Globus pallidus (tissue), 1 donor: ENCODE data around the gene TGFA.

Experiments used
- DNase-seq: peaks from one replicate; pipeline ENCODE4 v3.0.0-alpha.2; 2015; ENCODE audit warnings: low spot score

TGFA gene

DNA sequence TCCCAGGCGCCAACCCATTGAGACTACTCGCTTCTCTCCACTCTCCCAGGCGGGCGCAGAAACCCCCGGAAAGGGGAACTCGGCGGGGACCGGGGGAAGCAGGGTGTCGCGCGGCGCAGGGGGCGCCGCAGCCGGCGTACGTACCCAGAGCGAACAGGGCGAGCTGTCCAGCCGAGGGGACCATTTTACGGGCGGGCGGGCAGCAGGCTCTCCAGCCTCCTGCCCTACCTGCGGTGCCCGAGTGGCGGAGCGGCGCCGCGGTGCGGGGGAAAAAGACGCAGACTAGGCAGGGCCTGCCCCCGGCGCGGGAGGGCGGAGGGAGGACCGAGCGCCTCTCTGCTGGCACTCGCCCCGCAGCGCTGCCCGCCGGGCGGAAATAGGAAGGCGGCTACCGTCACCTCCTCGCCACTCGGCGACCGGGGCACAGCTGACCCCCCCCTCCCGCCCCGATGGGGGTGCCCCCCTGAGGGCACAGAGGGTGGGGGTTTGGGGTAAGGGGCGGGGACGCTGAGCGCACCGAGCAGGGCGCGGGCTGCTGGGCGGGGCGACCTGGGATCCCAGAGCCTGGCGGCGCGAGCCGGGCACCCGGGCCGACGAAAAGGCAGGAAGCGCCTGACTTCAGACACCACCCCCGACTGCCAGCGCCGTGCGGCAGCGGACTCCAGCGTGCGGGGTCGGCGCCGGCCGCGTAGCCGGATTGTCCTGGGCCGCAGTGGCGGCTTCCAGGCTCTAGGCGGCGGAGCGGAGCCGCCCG, at the start of gene TGFA:
TGFA (minus strand) TSS at position 243 of the 754 bp plus-strand sequence; CDS start at position 184, 59 bp downstream.
- peak; percentile 84 for DNase-seq

DNA sequence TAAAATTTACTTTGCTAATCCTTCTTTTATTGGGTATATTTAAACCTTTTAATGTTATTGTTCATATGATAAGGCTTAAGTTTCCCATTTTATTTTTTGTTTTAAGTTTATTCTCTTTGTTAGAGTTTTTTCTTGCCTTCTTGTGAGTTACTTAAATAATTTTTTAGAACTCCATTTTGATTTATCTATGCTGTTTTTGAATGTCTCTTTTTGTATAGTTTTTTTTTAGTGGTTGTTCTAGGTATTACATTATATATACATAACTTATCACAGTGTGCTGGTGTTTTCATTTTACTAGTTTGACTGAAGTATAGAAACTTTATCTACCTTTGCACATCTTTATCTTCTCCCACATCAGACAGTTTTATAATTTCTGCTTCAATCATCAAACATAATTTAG, 49.4 kb upstream of the TGFA start:
- no peak for DNase-seq

DNA sequence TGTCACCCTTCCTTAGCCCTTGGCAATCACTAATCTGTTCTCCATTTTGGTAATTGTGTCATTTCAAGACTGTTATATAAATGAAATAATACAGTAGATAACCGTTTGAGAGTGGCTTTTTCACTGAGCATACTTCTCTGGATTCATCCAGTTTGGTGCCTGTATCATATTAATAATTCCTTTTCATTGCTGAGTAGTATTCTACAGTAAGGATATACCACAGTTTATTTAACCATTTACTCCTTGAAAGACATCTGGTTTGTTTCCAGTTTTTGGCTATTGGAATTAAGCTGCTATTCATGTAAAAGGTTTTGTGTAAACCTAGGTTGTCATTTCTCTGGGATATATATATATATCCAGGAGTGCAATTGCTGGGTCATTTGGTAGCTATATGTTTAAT, 44.6 kb upstream of the TGFA start:
- DNase-seq, result no peak

DNA sequence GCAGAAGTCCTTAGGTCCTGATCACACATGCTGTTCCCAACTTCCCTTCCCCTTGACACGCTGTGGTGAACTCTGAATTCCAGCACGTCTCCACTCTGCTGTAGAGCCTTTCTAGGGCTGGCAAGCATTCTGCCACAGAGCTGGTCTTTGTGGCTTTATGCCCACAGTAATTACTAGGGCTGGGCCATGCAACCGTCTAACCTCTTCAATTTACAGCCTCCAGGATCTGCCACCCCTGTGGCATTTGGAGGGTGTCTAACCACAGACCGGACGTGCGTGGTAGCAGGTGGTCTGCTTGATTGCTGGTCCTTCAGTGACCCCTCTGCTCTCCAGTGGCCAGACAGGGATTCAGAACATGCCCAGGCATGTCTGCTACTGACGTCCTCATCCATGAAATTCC, 43.1 kb upstream of the TGFA start:
- DNase-seq, result no peak

GRCh38 chr2:70596293-70596692, 42.7 kb upstream of the TGFA start:
- DNase-seq, result no peak

- no peak for DNase-seq
These were observed 29.5 kb upstream of the TGFA start for GRCh38 chr2:70583091-70583490.

DNA sequence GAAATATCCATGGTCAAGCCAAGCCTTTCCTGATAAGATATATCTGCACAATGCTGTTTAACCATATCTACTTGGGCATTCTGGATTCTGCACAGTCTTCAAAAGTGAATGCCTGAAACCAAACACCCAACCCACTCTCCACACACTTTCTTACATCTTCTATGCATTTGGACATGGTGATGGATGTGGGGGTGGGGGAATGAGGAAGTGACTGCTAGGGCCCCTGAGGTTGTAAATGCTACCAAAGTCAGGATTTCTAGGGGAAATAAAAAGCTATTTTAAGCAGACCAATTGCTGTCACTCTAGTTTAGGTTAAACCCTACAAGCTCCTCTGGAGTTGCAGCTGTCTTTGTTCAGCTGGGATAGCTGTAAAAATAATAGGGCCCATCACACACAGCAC, 26.7 kb upstream of the TGFA start:
- no peak for DNase-seq

GRCh38 chr2:70574618-70575017, 21.0 kb upstream of the TGFA start:
- no peak for DNase-seq

DNA sequence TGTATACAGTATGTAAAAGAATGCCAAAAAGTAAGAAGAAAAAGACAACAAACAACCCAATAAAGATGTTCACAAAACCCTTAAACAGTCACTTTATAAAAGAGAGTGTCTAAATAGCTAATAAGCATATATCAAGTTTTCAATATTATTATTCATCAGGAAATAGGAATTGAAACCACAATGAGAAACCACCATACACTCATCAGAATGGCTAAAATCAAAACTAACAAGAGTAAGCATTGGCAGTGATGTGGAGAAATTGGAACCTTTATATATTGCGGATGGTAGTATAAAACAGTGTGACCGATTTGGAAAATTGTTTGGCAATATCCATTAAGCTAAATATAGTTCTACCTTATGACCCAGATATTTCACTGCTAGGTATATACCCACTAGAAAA, 20.5 kb upstream of the TGFA start:
- DNase-seq, result no peak

GRCh38 chr2:70570041-70570661, 16.5 kb upstream of the TGFA start:
- no peak for DNase-seq

DNA sequence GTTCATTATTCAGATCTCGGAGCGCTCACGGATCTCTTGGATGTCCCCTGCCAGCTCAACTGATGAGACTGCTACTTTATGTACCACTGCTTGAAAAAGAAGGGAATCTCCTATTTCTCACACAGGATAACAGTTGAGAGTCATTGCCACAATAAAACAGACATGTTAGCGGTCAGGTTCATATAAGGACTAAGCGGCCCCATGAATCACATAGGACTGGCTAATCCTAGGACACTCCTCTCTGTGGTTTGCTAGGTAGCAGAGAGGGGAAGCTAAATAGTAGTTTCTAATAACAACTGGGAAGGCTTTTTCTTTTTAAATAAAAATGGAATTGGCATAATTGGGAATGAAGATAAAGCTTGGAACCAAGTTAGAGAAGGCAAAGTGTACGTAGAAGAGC, 15.9 kb upstream of the TGFA start:
- no peak for DNase-seq

DNA sequence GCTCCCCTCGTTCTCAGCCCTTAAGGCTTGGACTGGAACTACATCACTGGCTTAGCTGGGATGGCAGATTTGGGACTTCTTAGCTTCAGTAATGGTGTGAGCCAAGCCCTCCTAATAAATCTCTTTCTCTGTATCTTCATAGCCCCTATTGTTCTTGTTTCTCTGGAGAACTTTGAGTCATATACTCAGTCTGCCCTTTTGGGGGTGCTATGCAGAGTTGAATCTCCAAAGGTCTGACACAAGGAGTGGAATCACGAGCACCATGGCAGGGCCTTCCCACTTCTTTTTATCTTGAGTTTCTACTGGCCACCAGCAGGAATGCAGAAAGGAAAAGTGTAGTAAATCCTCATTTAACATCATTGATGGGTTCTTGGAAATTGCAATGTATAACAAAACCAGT, 13.3 kb upstream of the TGFA start:
- DNase-seq, result no peak

DNA sequence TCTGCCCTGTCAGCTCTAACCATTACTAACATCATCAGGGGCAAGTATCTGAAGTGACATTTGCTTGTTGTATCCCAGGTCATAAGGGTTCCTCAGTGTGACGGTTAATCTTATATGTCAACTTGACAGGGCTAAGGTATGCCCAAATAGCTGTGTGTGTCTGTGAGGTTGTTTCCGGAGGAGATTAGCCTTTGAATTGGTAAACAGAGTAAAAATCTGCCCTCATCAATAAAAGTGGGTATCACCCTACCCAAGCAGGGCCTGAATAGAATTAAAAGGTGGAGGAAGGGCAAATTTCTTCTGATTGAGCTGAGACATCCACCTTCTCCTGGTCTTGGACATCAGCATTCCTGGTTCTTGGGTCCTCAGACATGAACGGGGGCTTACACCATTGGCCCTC, 12.8 kb upstream of the TGFA start:
- no peak for DNase-seq

- DNase-seq, result peak; percentile 96
These were observed 11.6 kb upstream of the TGFA start for GRCh38 chr2:70565039-70565731.

- no peak for DNase-seq
These were observed 8.3 kb upstream of the TGFA start for GRCh38 chr2:70561893-70562292.

DNA sequence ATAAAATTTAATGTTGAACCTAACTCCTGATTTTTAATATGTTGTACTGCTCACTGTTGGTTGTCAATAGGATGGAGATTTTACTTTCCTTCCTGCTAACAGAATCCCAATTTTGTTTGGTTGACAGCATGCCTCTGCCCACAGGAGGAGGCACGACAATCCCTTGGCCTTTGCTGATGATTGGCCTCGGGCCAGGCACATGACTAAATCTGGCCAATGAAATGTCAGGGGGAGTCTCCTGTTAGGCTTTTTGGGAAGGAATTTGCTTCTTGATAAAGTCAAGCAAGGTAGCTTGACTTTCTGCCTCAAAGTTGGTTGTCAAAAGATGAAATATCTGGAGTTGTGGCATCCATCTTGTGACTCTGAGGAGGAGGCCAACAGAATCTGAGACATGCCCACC, 6.8 kb upstream of the TGFA start:
- DNase-seq, result no peak

DNA sequence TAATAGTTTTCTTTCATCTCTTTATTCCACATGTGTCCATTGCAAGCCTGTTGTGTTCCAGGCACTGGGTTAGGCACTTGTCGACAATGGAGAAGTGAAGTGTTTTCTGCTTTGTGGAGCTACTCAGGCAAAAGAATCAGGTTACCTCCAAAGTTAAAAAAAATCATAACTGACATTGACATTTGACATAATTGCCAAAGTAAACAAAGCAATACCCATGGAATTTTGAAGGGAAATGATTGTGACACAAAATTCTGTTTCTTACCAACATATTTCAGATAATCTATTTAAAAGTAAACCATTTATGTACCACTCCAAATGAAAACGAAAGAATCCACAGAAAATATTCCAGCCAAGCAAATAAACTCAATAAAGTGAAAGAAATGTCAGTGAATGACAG, 6.4 kb upstream of the TGFA start:
- no peak for DNase-seq

- DNase-seq, result no peak
These were observed 4.7 kb upstream of the TGFA start for GRCh38 chr2:70558195-70558808.

GRCh38 chr2:70557171-70557838, 3.7 kb upstream of the TGFA start:
- DNase-seq, result peak; percentile 83

GRCh38 chr2:70556608-70557007, 3.0 kb upstream of the TGFA start:
- no peak for DNase-seq

GRCh38 chr2:70554338-70554892, 789 bp upstream of the TGFA start:
- no peak for DNase-seq

DNA sequence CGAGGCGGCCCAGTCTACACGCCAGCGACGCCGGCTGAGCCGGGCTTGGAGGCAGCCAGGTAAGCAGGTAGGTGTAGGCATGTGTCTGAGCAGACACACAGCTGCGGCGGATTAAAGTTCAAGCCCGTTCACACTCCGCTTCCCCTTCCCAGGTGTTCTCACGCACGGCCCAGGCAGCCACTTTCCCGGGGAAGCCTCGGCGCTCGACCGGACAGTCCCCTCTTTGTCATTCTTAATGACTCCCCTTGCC, 367 bp downstream of the TGFA start:
- DNase-seq, result no peak
